UCSD-AML1 (cell line): ENCODE data around the gene STMN3.
"Not testable (repeated sequence)": the region's sequence is repeated elsewhere in the genome, so short reads cannot be mapped to it uniquely, and the experiment has no call there.

ENCODE experiments used
- DNase-seq: peaks from one replicate; lab custom pipeline; 2025; ENCODE audit not compliant: unreplicated experiment; lab: John Stamatoyannopoulos, UW

Gene STMN3

DNA sequence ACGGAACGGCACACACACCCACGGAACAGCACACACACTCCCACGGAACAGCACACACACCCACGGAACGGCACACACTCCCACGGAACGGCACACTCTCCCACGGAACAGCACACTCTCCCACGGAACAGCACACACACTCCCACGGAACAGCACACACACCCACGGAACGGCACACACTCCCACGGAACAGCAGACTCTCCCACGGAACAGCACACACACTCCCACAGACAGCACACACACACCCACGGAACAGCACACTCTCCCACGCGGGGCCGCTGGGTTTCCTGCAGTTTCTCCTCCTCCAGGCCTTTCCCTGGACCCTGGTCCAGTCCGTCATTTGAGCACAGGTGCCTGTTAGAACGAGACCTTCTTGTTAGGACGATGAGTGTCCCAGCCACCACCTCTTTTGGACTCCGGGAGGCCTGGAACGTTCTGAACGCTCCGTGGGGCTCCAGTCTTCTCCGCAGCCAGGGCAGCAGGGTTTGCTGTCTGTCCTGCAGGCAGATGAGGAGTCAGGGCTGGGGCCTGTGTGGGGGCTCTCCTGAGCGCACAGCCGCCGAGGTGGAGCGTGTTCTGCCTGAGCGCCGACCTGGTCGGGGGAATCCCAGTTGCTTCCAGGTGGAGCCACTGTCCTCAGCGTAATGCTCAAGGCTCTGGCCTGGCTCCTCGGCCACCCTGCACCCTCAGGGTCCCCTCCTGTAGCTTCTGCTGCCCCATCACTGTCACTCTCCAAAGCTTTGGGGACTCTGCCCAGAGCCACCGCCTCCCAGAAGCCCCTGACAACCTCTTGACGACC is 25.6 kb upstream of the STMN3 start:
- no peak for DNase-seq

DNA sequence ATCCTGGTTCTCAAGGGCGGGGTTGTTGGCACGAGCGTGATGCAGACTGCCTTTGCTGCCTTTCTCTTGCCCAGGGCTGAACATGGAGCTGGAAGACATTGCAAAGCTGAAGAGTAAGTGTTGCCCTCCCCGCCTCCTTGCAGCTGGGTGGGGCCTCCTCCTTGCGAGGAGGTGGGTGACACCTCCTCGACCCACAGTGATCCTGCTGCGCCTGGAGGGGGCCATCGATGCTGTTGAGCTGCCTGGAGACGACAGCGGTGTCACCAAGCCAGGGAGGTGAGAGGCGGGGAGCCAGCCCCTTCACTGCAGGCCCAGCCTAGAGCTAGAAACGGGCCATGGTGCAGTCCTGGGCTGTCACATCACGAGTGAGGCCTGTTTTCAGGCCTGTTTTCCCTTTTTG is 24.8 kb upstream of the STMN3 start:
- no peak for DNase-seq

DNA sequence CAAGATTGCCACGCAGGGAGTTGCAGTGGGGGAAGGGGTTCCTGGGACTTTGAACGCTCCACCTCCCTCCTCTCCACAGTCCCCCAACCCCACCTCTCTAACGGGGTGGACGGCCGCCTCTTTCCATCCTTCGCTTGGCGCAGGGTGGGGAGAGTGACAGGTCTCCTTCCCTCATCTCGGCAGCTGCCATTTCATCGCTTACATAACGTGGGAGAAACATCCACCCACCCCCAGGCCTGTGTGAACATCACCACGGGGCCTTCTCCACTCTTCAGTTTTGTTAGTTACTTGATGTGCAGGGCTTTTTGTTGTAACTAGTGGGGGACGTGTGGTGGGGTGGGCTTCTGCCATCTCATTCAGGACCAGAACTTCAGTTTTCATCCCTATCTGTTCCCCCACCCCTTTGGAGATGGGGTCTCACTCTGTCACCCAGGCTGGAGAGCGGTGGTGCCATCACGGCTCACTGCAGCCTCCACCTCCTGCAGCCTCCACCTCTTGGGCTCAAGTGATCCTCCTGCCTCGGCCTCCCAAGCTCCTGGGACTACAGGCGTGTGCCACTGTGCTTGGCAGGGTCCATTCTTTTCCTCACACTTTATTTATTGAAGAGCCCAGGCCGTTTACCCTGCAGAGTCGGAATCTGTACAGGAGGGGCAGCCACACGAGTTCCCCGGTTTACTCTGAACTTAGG is 22.6 kb upstream of the STMN3 start:
- no peak for DNase-seq

DNA sequence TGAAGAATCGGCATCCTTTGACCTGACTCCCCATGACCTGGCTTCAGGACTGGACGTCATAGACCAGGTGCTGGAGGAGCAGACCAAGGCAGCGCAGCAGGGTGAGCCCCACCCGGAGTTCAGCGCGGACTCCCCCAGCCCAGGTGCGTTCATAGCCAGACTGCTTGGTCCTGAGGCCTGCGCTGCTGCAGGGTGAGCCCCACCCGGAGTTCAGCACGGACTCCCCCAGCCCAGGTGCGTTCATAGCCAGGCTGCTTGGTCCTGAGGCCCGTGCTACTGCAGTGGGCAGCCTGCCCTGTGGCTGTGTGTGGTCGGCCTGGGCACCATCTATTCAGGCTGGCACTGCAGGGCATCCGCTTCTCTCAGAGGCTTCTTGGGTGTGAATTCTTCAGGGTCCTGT is 20.7 kb upstream of the STMN3 start:
- DNase-seq = no peak

DNA sequence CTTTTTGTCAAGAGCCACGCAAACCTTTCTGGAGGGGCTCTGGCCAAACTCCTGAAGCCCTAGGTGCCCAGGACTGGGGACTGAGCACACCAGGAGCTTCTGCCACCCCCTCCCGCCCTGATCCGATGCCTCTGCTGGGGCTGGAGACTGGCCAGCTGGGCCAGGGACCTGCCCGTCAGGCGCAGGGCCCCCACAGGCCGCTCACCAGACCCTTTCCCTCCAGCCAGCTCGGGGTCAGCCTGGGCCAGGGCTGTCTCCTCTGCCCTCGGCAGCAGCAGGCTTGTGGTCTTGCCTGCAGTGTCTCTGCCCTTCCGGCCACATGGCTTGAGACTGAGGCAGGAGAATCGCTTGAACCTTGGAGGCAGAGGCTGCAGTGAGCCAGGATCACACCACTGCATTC is 19.4 kb upstream of the STMN3 start:
- DNase-seq = no peak

DNA sequence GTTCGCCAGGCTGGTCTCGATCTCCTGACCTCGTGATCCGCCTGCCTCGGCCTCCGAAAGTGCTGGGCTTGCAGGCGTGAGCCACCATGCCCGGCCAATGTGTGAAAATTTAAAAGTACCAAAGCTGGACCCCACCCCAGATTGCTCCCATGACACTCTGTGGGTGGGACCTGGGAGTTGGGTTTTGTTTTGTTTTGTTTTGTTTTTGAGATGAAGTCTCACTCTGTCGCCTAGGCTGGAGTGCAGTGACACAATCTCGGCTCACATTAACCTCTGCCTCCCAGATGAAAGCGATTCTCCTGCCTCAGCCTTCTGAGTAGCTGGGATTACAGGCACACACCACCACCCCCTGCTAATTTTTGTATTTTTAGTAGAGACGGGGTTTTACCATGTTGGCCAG is 18.5 kb upstream of the STMN3 start:
- DNase-seq = not testable (repeated sequence)

DNA sequence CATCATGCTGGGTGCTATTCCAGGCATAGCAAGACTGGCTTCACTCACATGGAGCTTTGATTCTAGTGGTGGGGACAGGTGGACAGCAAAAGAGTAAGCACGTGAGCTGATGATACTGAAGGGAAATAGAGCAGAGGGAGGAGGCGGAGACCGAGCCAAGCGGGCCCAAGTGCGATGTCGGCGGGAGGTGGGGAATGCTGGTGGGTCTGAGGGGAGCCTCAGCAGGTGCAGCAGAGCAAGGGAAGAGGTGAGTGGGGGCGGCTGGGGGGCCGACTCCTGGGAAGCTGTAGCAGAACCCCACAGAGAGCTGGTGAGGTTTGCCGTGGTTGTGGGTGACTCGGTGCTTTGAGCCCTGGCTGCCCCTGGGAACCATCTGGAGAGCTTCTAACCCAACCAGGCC is 15.1 kb upstream of the STMN3 start:
- DNase-seq = no peak

DNA sequence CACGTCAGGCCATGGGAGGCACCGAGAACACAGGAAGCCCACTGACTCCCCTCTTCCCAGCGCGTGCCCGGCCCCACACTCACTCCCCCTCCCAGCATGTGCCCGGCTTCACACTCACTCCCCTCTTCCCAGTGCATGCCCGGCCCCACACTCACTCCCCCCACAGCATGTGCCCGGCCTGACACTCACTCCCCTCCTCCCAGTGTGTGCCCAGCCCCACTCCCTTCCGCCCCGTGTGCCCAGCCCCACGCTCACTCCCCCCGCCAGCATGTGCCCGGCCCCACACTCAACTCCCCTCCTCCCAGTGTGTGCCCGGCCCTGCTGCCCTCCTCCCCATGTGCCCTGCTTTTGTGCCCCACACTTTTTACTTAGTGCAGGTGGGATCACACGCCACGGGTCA is 14.6 kb upstream of the STMN3 start:
- no peak for DNase-seq

DNA sequence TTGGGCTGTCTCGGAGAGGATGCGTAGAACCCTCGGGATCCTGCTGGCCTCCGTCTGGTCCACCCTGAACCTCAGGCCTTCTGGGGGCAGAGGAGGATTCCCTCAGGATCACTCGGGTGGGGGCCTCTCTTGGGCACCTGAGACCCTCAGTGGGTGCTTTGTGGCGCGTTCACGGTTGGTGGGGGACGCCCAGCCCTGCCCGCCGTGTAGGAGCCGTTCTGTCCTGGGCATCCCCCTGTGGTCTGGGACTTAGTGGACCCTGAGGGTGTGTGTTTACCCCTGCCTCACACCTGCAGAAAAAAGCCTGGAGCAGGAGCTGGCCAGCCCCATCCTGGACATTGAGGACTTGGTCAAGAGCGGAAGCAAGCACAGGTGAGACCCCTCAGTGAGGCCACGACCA is 12.5 kb upstream of the STMN3 start:
- no peak for DNase-seq

DNA sequence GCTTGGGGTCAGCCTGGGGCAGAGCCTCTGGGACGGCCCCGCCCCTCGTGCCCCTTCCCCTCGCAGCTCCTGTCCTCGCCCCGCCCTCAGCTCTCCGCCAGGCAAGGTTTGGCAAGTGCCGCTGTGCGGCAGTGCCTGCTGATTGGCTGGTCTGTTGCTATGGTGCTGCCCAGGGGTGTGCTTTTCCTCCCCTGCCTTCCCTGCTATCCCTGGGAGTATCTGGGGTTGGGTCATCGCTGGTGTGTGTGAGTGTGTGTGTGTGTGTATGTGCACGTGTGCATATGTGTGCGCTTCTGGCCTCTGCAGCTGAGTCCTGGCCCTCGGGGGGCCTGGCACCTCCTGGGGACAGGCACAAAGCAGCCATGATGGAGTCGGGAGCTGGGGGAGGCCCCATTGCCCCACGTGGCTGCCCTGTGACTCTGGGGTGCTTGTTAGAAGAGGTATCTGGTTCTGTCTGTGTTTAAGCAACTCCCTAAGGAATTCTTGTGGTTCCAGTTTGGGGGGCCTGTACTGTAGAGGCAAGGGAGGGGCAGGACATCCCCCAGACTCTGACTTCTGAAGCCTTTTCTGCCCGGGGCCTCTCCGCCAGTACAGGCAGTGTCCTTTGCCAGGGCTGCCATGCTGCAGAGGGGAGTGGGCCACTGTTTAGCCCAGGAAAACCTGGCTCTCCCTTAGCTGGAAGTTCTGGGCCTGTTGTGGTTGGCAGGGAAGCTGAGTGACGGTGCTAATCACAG is 11.8 kb upstream of the STMN3 start:
- DNase-seq = no peak

DNA sequence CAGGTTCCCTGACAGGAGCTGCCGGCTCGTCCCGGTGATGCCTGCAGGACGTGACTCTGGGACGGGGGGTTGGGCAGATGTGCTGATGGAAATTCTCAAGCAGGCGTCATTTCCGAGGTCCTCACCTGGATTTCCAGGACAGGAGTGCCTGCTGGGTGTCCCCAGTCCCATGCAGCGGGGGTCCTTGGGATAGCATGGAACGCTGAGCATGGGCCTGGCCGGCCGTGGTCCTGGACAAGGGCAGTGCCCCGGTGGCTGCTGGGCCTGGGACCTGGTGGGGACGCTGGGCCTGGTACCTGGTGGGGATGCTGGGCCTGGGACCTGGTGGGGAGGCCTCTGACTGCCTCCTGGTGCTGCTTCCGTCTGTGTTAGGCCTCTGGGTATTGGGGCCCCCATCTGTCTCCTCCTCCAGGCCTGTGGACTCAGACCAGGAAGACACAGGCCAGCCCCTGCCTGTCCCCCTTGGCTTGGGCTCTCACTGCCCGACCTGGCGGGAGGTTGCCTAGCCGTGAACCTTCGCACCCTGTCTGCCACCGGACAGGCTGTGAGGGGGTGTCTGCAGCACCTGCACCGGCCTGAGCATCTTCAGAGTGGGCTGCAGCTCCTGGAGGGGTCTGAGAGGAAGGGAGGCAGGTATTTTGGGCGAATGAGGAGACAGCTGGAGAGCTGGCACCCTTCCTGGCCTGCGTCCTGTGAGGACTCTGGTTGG is 11.1 kb upstream of the STMN3 start:
- no peak for DNase-seq

DNA sequence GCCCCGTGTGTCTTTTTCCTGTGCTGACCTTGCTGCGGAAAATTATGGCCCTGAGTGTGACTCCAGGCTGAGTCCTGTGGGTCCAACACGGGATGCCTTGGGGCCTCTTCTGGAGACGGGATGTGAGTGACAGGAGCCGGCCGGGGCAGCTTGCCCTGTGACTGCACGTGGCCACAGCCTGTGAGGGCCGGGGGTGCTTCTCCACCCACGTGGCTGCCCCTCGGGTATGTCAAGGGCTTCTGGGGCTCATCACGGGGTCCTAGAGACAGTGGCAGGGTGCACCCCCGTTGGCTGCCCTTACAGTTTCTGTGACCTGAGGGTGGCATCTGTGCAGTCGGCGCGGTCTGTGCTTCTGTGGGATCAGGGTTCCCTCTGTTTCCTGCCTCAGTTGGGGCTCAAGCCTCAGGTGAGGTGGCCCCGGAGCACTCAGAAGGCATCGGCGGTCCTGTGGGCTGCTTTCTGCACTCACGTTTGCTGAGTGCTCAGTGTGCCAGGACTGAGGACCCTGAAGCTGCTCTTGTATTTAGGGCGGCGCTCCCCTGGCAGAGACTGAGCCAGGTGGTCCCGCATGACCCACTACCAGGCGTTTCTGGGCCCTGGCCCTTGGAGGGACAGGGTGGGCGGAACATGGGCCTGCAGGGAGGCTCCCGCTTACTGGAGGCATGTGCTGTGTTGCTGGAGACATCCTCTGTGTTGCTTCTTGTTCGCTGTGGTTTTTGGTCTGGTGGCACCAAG is 10.3 kb upstream of the STMN3 start:
- DNase-seq = no peak

DNA sequence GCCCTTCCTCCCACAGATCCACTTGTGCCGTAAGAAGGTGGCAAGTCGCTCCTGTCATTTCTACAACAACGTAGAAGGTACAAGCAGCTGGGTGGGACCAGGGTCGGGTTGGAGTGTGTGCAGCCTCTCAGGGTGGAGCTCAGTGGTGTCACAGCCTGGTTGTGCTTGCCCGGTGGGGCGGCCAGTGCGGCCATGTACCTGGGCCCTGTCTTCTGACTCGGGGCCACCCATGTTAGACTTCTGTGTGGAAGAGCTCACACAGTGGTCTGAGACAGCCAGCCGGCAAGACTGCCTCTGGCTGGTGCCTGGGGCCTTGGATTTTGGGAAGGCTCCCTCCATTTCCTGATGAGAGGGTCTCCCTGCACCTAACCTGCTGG is 9.6 kb upstream of the STMN3 start:
- DNase-seq = no peak

DNA sequence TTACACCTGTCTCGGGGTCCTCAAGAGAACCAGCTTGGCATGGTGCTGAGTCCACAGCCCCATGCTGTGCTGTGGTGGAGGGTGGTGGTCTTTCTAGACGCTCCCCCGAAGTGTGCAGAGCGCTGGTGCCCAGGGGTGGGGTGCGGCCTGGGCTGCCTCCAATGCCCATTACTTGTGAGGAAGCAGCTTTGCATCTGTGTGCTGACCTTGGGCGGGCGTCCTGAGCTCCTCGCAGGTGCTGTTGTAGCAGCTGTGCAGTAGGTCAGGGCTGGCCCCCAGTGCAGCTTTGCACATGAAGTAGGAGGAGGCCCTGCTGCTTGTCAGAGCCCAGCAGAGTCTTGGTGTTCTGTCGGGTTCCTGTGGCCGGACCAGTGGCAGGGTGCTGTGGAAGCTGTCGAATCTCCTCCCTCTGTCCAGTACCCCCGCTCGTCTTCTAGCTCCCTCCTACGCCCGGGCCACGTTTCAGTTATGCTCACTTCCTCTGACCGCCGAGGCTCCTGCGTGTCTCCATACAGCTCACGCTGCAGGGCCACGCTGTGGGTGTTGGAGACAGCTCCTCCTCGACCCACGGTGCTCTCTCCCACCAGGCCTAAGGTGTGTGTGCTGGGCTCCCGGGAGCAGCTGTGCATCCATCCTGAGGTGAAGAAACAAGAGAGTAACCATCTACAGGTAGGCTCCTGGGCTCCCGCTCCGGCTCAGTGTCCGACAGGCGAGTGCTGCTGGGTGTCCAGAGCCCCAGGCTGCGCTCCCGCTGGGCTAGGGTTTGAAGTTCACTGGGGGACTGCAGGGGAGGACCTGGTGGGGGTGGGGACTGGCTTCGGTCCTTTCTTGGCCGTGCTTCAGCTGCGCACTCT is 9.0 kb upstream of the STMN3 start:
- no peak for DNase-seq

DNA sequence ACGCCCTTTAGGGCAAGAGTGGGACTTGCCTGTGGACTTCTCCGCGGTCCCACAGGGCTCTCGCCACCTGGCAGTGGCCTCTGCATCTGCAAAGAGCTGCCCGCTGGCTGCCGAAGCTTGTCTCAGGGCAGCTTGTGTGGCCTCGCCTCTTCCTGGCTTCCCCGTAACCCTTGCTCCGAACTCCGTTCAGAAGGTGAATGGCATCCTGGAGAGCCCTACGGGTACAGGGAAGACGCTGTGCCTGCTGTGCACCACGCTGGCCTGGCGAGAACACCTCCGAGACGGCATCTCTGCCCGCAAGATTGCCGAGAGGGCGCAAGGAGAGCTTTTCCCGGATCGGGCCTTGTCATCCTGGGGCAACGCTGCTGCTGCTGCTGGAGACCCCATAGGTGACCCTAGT is 7.9 kb upstream of the STMN3 start:
- no peak for DNase-seq

DNA sequence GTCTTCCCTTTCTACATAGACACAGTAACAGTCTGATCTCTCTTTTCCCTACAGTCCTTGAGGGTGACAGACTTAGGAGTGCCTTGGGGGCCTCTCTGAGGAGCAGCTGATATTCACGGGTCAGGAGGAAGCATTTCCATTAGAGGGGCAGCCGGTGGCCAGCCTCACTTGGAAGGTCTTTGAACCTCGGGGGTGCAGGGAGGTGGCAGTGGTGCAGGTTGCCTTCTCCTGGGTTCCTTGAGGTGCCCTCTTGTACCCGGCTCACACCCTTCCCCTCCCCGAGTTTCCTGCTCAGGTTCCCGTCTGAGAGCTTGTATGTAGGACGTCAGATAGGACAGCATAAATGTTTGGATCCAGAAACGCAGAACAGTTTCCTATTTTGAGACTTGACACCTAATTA is 7.4 kb upstream of the STMN3 start:
- no peak for DNase-seq

DNA sequence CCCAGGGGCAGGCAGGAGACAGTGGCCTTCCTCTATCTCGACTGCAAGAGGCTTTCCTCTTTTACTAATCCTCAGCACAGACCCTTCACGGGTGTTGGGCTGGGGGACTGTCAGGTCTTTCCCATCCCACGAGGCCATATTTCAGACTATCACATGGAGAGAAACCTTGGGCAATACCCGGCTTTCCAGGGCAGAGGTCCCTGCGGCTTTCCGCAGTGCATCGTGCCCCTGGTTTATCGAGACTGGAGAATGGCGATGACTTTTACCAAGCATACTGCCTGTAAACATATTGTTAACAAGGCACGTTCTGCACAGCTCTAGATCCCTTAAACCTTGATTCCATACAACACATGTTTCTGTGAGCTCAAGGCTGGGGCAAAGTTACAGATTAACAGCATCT is 7.0 kb upstream of the STMN3 start:
- not testable (repeated sequence) for DNase-seq

DNA sequence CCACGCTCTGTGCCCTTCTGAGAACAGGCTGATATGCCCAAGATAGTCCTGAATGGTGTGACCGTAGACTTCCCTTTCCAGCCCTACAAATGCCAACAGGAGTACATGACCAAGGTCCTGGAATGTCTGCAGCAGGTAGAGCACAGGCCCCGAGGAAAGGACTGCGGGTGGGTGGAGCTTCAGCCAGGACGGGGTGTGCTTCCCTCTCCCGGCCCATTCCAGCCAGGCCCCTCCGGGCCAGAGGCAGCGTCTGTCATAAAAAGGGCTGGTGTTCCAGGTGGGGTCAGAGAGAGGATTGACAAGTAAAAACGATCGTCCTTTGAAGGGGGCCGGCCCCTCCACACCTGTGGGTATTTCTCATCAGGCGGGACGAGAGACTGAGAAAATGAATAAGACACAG is 6.1 kb upstream of the STMN3 start:
- no peak for DNase-seq

DNA sequence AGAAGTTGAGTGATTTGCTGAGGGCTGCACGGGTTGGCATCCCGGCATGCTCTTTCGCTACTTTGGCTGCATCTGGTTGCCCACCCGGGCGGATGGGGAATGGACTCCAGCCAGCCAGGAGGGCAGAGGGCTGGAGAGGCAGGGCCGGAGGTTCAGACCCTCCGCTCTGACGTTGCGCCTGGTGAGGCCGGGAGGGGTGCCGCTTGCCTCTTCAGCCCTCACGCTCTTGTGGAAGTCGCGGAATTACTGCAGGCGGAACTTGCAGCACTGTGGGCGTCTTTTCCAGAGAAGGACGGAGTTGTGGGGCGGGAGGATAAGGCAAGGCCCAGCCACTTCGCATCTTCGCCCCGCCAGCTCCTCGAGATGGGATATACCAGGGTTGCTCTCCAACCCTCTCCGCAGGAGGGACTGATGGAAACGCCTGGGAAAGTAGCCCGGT is 5.5 kb upstream of the STMN3 start:
- no peak for DNase-seq
